Activated naive CD4-positive, alpha-beta T cell treated with anti-CD3 and anti-CD28 coated beads, Interleukin-2, amount 50 U/mL, for 72 hours (primary cell): ENCODE data around the gene MTARC2. TPM values are rescaled to one million over a fixed set of nuclear protein-coding genes. Genes with fewer than 3 reads are reported as not detected.
"Not testable (repeated sequence)": the region's sequence is repeated elsewhere in the genome, so short reads cannot be mapped to it uniquely, and the experiment has no call there.

Experiments
- ATAC-seq, 2 donors: fragments of 150-1000 bp; cut with Tn5 transposase; 2 replicates each; pipeline ENCODE4 v1.10.0; 2021; ENCODE audit warnings: mild to moderate bottlenecking in 2 of 2, moderate library complexity in 2 of 2
- DNase-seq, 2 donors: peaks; one replicate each; pipeline ENCODE4 v3.0.0; 2021 to 2022; ENCODE audit warnings: low spot score in 2 of 2
- H3K27ac Mint-ChIP-seq, 2 donors: one replicate each; pipeline ENCODE4 v1.8.0; 2022; ENCODE audit warnings: mild to moderate bottlenecking in 2 of 2, mixed read lengths in 2 of 2
- H3K36me3 Mint-ChIP-seq, 2 donors: one replicate each; pipeline ENCODE4 v1.8.0; 2022; ENCODE audit warnings: mixed read lengths in 2 of 2
- H3K9me3 Mint-ChIP-seq, 2 donors: one replicate each; pipeline ENCODE4 v1.8.0; 2022; ENCODE audit warnings: mixed read lengths in 2 of 2
- total RNA-seq, 2 donors: library from RNA; stranded (reverse); gene quantifications; one replicate each; pipeline ENCODE4 v1.2.3, GENCODE V29; 2022

Gene MTARC2
- total RNA-seq, 2 donors from 2014 or later, result not detected

- no peak overlapping the region for H3K27ac Mint-ChIP-seq
- H3K36me3 Mint-ChIP-seq, result peaks cover 0 to 6% of the 10 kb centered on the region in 2 donors
- peaks cover 0 to 3% of the 10 kb centered on the region in 2 donors for H3K9me3 Mint-ChIP-seq
- no peak for DNase-seq
- ATAC-seq, result no peak
These were observed 30.1 kb upstream of the MTARC2 start for GRCh38 chr1:220717800-220718640.

- not testable (repeated sequence) for DNase-seq, H3K36me3 Mint-ChIP-seq, ATAC-seq, H3K9me3 Mint-ChIP-seq, H3K27ac Mint-ChIP-seq
These were observed 26.9 kb upstream of the MTARC2 start for GRCh38 chr1:220721266-220721665.

- Mint-ChIP-seq H3K36me3 (no peaks in the 10 kb centered on the region), H3K27ac (no peak overlapping the region), H3K9me3 (peaks cover 1 to 2% of the 10 kb centered on the region in 2 donors)
- DNase-seq (no peak), ATAC-seq (peak in 1 of 2 donors; percentile 32)
These were observed 21.5 kb upstream of the MTARC2 start for GRCh38 chr1:220726634-220727033.

GRCh38 chr1:220727519-220727918, 20.6 kb upstream of the MTARC2 start:
- Mint-ChIP-seq H3K36me3 (no peaks in the 10 kb centered on the region), H3K27ac (no peak overlapping the region), H3K9me3 (peaks cover 5 to 6% of the 10 kb centered on the region in 2 donors)
- DNase-seq, result no peak
- no peak for ATAC-seq

- DNase-seq, result no peak
- no peak for ATAC-seq
- Mint-ChIP-seq H3K9me3 (peaks cover 5 to 6% of the 10 kb centered on the region in 2 donors), H3K36me3 (no peaks in the 10 kb centered on the region), H3K27ac (no peak overlapping the region)
These were observed 17.6 kb upstream of the MTARC2 start for GRCh38 chr1:220730486-220730885.

GRCh38 chr1:220732137-220732536, 16.0 kb upstream of the MTARC2 start:
- Mint-ChIP-seq H3K27ac (peak overlapping the region in 1 of 2 donors; percentile 45), H3K9me3 (peaks cover 5 to 6% of the 10 kb centered on the region in 2 donors), H3K36me3 (no peaks in the 10 kb centered on the region)
- ATAC-seq (no peak), DNase-seq (no peak)

- peak overlapping the region in 1 of 2 donors; percentile 45 for H3K27ac Mint-ChIP-seq
- peak; percentile 25 to 70 for ATAC-seq
- no peak for DNase-seq
- H3K36me3 Mint-ChIP-seq, result no peaks in the 10 kb centered on the region
- peaks cover 5 to 6% of the 10 kb centered on the region in 2 donors for H3K9me3 Mint-ChIP-seq
These were observed 15.5 kb upstream of the MTARC2 start for GRCh38 chr1:220732621-220733020.

GRCh38 chr1:220733086-220733601, 15.0 kb upstream of the MTARC2 start:
- peaks cover 5 to 6% of the 10 kb centered on the region in 2 donors for H3K9me3 Mint-ChIP-seq
- H3K36me3 Mint-ChIP-seq, result no peaks in the 10 kb centered on the region
- peak; percentile 70 to 87 for DNase-seq
- peak; percentile 80 to 93 for ATAC-seq
- no peak overlapping the region for H3K27ac Mint-ChIP-seq

- DNase-seq, result no peak
- Mint-ChIP-seq H3K36me3 (no peaks in the 10 kb centered on the region), H3K9me3 (peaks cover 5 to 6% of the 10 kb centered on the region in 2 donors), H3K27ac (no peak overlapping the region)
- ATAC-seq, result no peak
These were observed 13.4 kb upstream of the MTARC2 start for GRCh38 chr1:220734571-220735326.

- not testable (repeated sequence) for H3K36me3 Mint-ChIP-seq, ATAC-seq, DNase-seq, H3K27ac Mint-ChIP-seq, H3K9me3 Mint-ChIP-seq
These were observed 11.8 kb upstream of the MTARC2 start for GRCh38 chr1:220736283-220736682.

GRCh38 chr1:220741349-220741748, 6.8 kb upstream of the MTARC2 start:
- H3K27ac Mint-ChIP-seq, result no peak overlapping the region
- H3K36me3 Mint-ChIP-seq, result peaks cover 0 to 4% of the 10 kb centered on the region in 2 donors
- DNase-seq, result no peak
- H3K9me3 Mint-ChIP-seq, result no peaks in the 10 kb centered on the region
- no peak for ATAC-seq

GRCh38 chr1:220741825-220742224, 6.3 kb upstream of the MTARC2 start:
- DNase-seq (no peak), ATAC-seq (no peak)
- Mint-ChIP-seq H3K36me3 (peaks cover 0 to 7% of the 10 kb centered on the region in 2 donors), H3K27ac (no peak overlapping the region), H3K9me3 (no peaks in the 10 kb centered on the region)

GRCh38 chr1:220742520-220742919, 5.6 kb upstream of the MTARC2 start:
- ATAC-seq, result no peak
- no peak overlapping the region for H3K27ac Mint-ChIP-seq
- DNase-seq, result no peak

GRCh38 chr1:220746851-220747250, 1.3 kb upstream of the MTARC2 start:
- DNase-seq (no peak), ATAC-seq (no peak)
- Mint-ChIP-seq H3K9me3 (no peaks in the 10 kb centered on the region), H3K36me3 (peaks cover 6 to 14% of the 10 kb centered on the region in 2 donors), H3K27ac (no peak overlapping the region)

More at GRCh38 chr1:220742520-220742919, 5.6 kb upstream of the MTARC2 start:
- peaks cover 0 to 7% of the 10 kb centered on the region in 2 donors for H3K36me3 Mint-ChIP-seq
- H3K9me3 Mint-ChIP-seq, result no peaks in the 10 kb centered on the region

GRCh38 chr1:220747437-220748088, 559 bp upstream of the MTARC2 start:
- ATAC-seq (peak in 1 of 2 donors; percentile 8), DNase-seq (no peak)
- Mint-ChIP-seq H3K36me3 (peaks cover 6 to 14% of the 10 kb centered on the region in 2 donors), H3K9me3 (no peaks in the 10 kb centered on the region), H3K27ac (no peak overlapping the region)

- peaks cover 6 to 14% of the 10 kb centered on the region in 2 donors for H3K36me3 Mint-ChIP-seq
- no peak for DNase-seq
- no peak for ATAC-seq
- no peaks in the 10 kb centered on the region for H3K9me3 Mint-ChIP-seq
- no peak overlapping the region for H3K27ac Mint-ChIP-seq
These were observed 814 bp downstream of the MTARC2 start for GRCh38 chr1:220748936-220749335.

- no peak overlapping the region for H3K27ac Mint-ChIP-seq
- ATAC-seq (no peak), DNase-seq (no peak)
- no peaks in the 10 kb centered on the region for H3K9me3 Mint-ChIP-seq
- peaks cover 6 to 14% of the 10 kb centered on the region in 2 donors for H3K36me3 Mint-ChIP-seq
These were observed 2.0 kb downstream of the MTARC2 start for GRCh38 chr1:220750131-220750515.
